Hepatocyte (in vitro differentiated cells): ENCODE results near the gene CGB1.

Source experiments
- CTCF ChIP-seq: fragments of 200-600 bp; sonication (generic); IDR thresholded peaks from 2 replicates; pipeline ENCODE4 v1.5.1; 2016; ENCODE audit warnings: antibody characterized with exemption, mild to moderate bottlenecking; ENCODE audit not compliant: poor library complexity
- EZH2 ChIP-seq: fragments of 200-600 bp; sonication (generic); IDR thresholded peaks from 2 replicates; pipeline ENCODE4 v1.6.1; 2016; ENCODE audit warnings: antibody characterized with exemption, mild to moderate bottlenecking, borderline replicate concordance

GRCh38 chr19:48992581-48993174 lies 44.0 kb downstream of the CGB1 start:
- TF ChIP-seq CTCF (no peak), EZH2 (no peak)
